Loucy (cell line): ENCODE results near the gene WDR45B.

Source experiments
- H2AFZ ChIP-seq: fragments of 200-600 bp; sonication (generic); 2 replicates; pipeline ENCODE4 v1.6.0; 2016; ENCODE audit warnings: antibody characterized with exemption, mild to moderate bottlenecking, low read length, moderate library complexity
- H3F3A ChIP-seq: fragments of 200-600 bp; 2 replicates; pipeline ENCODE4 v1.6.0; 2016; ENCODE audit warnings: antibody characterized with exemption, low read depth, mild to moderate bottlenecking
- H3K27me3 ChIP-seq: fragments of 200-600 bp; sonication (generic); 2 replicates; pipeline ENCODE4 v1.6.1; 2014; ENCODE audit warnings: low read length, mild to moderate bottlenecking; ENCODE audit not compliant: insufficient read depth, poor library complexity, severe bottlenecking
- H3K36me3 ChIP-seq: fragments of 200-600 bp; sonication (generic); 2 replicates; pipeline ENCODE4 v1.6.1; 2016; ENCODE audit warnings: low read length; ENCODE audit not compliant: insufficient read depth
- H3K4me1 ChIP-seq: fragments of 200-600 bp; sonication (generic); 2 replicates; pipeline ENCODE4 v1.5.1; 2014; ENCODE audit warnings: low read length, mild to moderate bottlenecking; ENCODE audit not compliant: insufficient read depth, poor library complexity, severe bottlenecking
- H3K4me2 ChIP-seq: fragments of 200-600 bp; sonication (generic); 2 replicates; pipeline ENCODE4 v1.6.0; 2014; ENCODE audit warnings: antibody characterized with exemption, low read length, low read depth, mild to moderate bottlenecking; ENCODE audit not compliant: poor library complexity, severe bottlenecking
- H3K4me3 ChIP-seq: fragments of 200-600 bp; sonication (generic); 2 replicates; pipeline ENCODE4 v1.5.1; 2014; ENCODE audit warnings: low read length, mild to moderate bottlenecking, mixed read lengths; ENCODE audit not compliant: poor library complexity, severe bottlenecking
- H3K79me2 ChIP-seq: fragments of 200-600 bp; sonication (generic); 2 replicates; pipeline ENCODE4 v1.6.1; 2014; ENCODE audit warnings: low read length; ENCODE audit not compliant: insufficient read depth
- H3K9ac ChIP-seq: fragments of 200-600 bp; sonication (generic); 2 replicates; pipeline ENCODE4 v1.6.0; 2014; ENCODE audit warnings: mild to moderate bottlenecking, low read depth, low read length, moderate library complexity; ENCODE audit not compliant: poor library complexity, severe bottlenecking
- H3K9me2 ChIP-seq: fragments of 200-600 bp; sonication (generic); replicated peaks from 2 replicates; pipeline ENCODE4 v1.6.1; 2016; ENCODE audit warnings: low read depth, low read length, mixed read lengths
- H3K9me3 ChIP-seq: fragments of 200-600 bp; sonication (generic); 2 replicates; pipeline ENCODE4 v1.6.1; 2014; ENCODE audit warnings: mild to moderate bottlenecking, antibody characterized with exemption, low read length, low read depth; ENCODE audit not compliant: insufficient read depth
- H4K20me1 ChIP-seq: fragments of 200-600 bp; sonication (generic); 2 replicates; pipeline ENCODE4 v1.6.0; 2014; ENCODE audit warnings: antibody characterized with exemption, low read length, mild to moderate bottlenecking; ENCODE audit not compliant: insufficient read depth, poor library complexity, severe bottlenecking
- EZH2phosphoT487 ChIP-seq: fragments of 200-600 bp; IDR thresholded peaks from 2 replicates; pipeline ENCODE4 v1.6.1; 2018; ENCODE audit warnings: antibody characterized with exemption, mild to moderate bottlenecking, moderate library complexity, borderline replicate concordance
- TF ChIP-seq, protein P1 (sequence below): fragments of 200-600 bp; sonication (generic); conservative IDR thresholded peaks from 2 replicates; pipeline ENCODE4 v1.5.1; 2014; ENCODE audit warnings: mild to moderate bottlenecking, antibody characterized with exemption, low read length

WDR45B gene

GRCh38 chr17:82689077-82689476 lies 40.8 kb upstream of the WDR45B start:
- H3K4me2 ChIP-seq, result no peak overlapping the region
- no peak overlapping the region for H3K4me3 ChIP-seq
- H2AFZ ChIP-seq, result no peak overlapping the region

GRCh38 chr17:82687871-82688270 lies 39.6 kb upstream of the WDR45B start:
- no peak for TF ChIP-seq EZH2phosphoT487
- TF ChIP-seq, protein P1, sequence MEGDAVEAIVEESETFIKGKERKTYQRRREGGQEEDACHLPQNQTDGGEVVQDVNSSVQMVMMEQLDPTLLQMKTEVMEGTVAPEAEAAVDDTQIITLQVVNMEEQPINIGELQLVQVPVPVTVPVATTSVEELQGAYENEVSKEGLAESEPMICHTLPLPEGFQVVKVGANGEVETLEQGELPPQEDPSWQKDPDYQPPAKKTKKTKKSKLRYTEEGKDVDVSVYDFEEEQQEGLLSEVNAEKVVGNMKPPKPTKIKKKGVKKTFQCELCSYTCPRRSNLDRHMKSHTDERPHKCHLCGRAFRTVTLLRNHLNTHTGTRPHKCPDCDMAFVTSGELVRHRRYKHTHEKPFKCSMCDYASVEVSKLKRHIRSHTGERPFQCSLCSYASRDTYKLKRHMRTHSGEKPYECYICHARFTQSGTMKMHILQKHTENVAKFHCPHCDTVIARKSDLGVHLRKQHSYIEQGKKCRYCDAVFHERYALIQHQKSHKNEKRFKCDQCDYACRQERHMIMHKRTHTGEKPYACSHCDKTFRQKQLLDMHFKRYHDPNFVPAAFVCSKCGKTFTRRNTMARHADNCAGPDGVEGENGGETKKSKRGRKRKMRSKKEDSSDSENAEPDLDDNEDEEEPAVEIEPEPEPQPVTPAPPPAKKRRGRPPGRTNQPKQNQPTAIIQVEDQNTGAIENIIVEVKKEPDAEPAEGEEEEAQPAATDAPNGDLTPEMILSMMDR, result no peak
- H3K4me1 ChIP-seq, result no peaks in the 10 kb centered on the region
- no peaks in the 10 kb centered on the region for H3K79me2 ChIP-seq
- H3K9me3 ChIP-seq, result no peaks in the 10 kb centered on the region
- H3K27me3 ChIP-seq, result no peaks in the 10 kb centered on the region
- no peaks in the 10 kb centered on the region for H3K36me3 ChIP-seq
- H4K20me1 ChIP-seq, result no peaks in the 10 kb centered on the region
- H3K4me2 ChIP-seq, result no peak overlapping the region
- H3F3A ChIP-seq, result no peaks in the 10 kb centered on the region
- H3K9me2 ChIP-seq, result no peaks in the 10 kb centered on the region
- H2AFZ ChIP-seq, result no peak overlapping the region
- H3K9ac ChIP-seq, result no peak overlapping the region
- no peak overlapping the region for H3K4me3 ChIP-seq

More at GRCh38 chr17:82689077-82689476, 40.8 kb upstream of the WDR45B start:
- Histone ChIP-seq H3K9me2 (no peaks in the 10 kb centered on the region), H3K9ac (no peak overlapping the region), H3F3A (no peaks in the 10 kb centered on the region), H3K36me3 (no peaks in the 10 kb centered on the region), H3K4me1 (no peaks in the 10 kb centered on the region), H3K79me2 (no peaks in the 10 kb centered on the region), H4K20me1 (no peaks in the 10 kb centered on the region), H3K9me3 (no peaks in the 10 kb centered on the region; the same call in 1 of the 2 replicates), H3K27me3 (no peaks in the 10 kb centered on the region)
- no peak for TF ChIP-seq EZH2phosphoT487
- TF ChIP-seq, protein P1, result no peak

DNA sequence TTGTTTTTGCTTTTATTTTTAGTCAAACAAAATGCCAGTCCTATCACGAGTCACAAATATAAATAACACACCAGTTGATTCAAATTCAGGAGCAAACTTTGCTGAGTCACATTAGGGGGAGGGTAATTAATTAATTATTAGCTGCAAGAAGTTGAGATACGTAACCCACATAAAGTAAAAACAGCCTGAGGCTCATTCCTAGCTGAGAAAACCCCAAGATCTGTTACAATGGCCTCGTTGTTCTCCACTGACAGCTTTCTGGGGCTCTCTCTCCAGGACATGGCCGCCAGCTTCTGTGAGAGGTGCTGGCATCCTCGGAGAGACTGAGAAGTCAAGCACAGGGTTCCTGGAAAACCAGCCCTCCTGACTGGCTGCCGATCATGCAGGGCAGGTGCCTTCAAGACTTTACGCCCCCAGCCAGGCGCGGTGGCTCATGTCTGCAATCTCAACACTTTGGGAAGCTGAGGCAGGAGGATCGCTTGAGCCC lies 39.2 kb upstream of the WDR45B start:
- TF ChIP-seq, protein P1, result no peak
- no peak for TF ChIP-seq EZH2phosphoT487
- no peaks in the 10 kb centered on the region for H4K20me1 ChIP-seq
- no peaks in the 10 kb centered on the region for H3K79me2 ChIP-seq
- no peak overlapping the region for H3K9ac ChIP-seq
- no peak overlapping the region for H3K4me3 ChIP-seq
- H3K9me2 ChIP-seq, result no peaks in the 10 kb centered on the region
- H2AFZ ChIP-seq, result no peak overlapping the region
- H3K4me2 ChIP-seq, result no peak overlapping the region
- no peaks in the 10 kb centered on the region for H3K4me1 ChIP-seq
- H3K36me3 ChIP-seq, result no peaks in the 10 kb centered on the region
- H3F3A ChIP-seq, result no peaks in the 10 kb centered on the region
- H3K9me3 ChIP-seq, result no peaks in the 10 kb centered on the region
- no peaks in the 10 kb centered on the region for H3K27me3 ChIP-seq
